Body of pancreas (tissue), 4 donors: ENCODE measurements around the gene ARMC12. TPM values are rescaled to one million over a fixed set of nuclear protein-coding genes. Genes with fewer than 3 reads are reported as not detected.
A peak's percentile ranks its signal among the peaks of the same experiment; 100 is the strongest.

Experiments
- ATAC-seq: fragments of 150-250 bp; one replicate; pipeline ENCODE4 v1.9.1; 2016
- DNase-seq, 4 donors: peaks; one replicate each; pipeline ENCODE4 v3.0.0-alpha.2; 2019
- H3K27ac ChIP-seq, 4 donors: fragments of 200-600 bp; sonication (generic); 1 replicate in 3 of 4; 2 replicates in 1 of 4; pipeline versions ENCODE4 v1.5.1 to v1.6.1; 2016 to 2019; ENCODE audit warnings: mild to moderate bottlenecking in 1 of 4, mixed read lengths in 1 of 4, moderate library complexity in 1 of 4
- H3K27me3 ChIP-seq, 2 donors: fragments of 200-600 bp; sonication (generic); one replicate each; pipeline ENCODE4 v1.6.0; 2016; ENCODE audit warnings: mild to moderate bottlenecking in 1 of 2
- H3K36me3 ChIP-seq, 2 donors: fragments of 200-600 bp; sonication (generic); replicated peaks in 1 of 2; 2 replicates each; pipeline ENCODE4 v1.5.1; 2016; ENCODE audit warnings: low read depth in 2 of 2; ENCODE audit not compliant: insufficient read depth in 1 of 2
- H3K4me1 ChIP-seq: fragments of 200-600 bp; sonication (generic); one replicate; pipeline ENCODE4 v1.6.0; 2016
- H3K4me3 ChIP-seq, 2 donors: fragments of 200-600 bp; sonication (generic); 1 replicate in 1 of 2; 2 replicates in 1 of 2; pipeline ENCODE4 v1.5.1; 2016 to 2019
- H3K9me3 ChIP-seq, 3 donors: fragments of 200-600 bp; sonication (generic); 1 replicate in 2 of 3; 2 replicates in 1 of 3; pipeline ENCODE4 v1.5.1; 2016
- POLR2A ChIP-seq, 3 donors: fragments of 450-650 bp; IDR thresholded peaks; one replicate each; pipeline ENCODE4 v1.6.1; 2016; ENCODE audit warnings: antibody characterized with exemption in 3 of 3, mild to moderate bottlenecking in 2 of 3
- WGBS, 2 donors: methylation state at CpG; one replicate each; pipeline ENCODE4 v1.1.5; 2017; 5-methylcytosine and 5-hydroxymethylcytosine counted together
- intact Hi-C: fragments of 100-400 bp; cut with DNase I; formaldehyde crosslinking; loops from one replicate; pipeline ENCODE4 v1.15.1; 2023
- total RNA-seq, 2 donors: library from RNA; depleted of rRNA; stranded (reverse); fragments of >200 nt; gene quantifications; one replicate each; pipeline ENCODE4 v1.1.0, GENCODE V29; 2016
- TF ChIP-seq, protein P1 (sequence below), 7 experiments: fragments of 450-650 bp in 4 of 7; fragments of 200-600 bp in 3 of 7; sonication (generic) in 3 of 7; IDR thresholded peaks; one replicate each; pipeline ENCODE4 v1.5.1; 2016 to 2019; ENCODE audit warnings: antibody characterized with exemption in 7 of 7

Gene ARMC12
- total RNA-seq, 2 donors from 2014 or later, result 0.26 TPM; not detected in 1

DNA sequence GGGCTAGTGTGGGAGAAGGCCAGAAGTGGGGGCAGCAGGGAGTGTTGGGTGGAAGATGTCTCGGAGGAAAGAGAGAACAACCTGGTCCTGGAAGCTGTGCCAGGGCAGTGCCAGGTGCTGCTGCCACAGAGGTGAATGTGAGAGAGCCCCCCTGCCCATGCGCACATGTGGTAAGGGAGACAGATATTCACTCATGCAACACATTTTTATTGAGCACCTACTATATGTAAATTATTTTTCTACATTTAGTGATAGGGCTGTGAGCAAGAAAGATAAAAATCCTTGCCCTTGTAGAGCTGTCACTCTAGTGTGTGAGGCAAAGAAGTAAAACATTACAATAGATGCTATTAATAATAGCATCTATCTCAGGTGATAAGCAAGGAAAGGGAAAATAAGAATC lies 44.5 kb downstream of the ARMC12 start:
- ATAC-seq, result no peak

GRCh38 chr6:35782424-35782823 lies 45.6 kb downstream of the ARMC12 start:
- no peaks in the 10 kb centered on the region for H3K27me3 ChIP-seq
- TF ChIP-seq POLR2A (IDR thresholded peaks at IDR 0.05), result no peak
- TF ChIP-seq, protein P1, sequence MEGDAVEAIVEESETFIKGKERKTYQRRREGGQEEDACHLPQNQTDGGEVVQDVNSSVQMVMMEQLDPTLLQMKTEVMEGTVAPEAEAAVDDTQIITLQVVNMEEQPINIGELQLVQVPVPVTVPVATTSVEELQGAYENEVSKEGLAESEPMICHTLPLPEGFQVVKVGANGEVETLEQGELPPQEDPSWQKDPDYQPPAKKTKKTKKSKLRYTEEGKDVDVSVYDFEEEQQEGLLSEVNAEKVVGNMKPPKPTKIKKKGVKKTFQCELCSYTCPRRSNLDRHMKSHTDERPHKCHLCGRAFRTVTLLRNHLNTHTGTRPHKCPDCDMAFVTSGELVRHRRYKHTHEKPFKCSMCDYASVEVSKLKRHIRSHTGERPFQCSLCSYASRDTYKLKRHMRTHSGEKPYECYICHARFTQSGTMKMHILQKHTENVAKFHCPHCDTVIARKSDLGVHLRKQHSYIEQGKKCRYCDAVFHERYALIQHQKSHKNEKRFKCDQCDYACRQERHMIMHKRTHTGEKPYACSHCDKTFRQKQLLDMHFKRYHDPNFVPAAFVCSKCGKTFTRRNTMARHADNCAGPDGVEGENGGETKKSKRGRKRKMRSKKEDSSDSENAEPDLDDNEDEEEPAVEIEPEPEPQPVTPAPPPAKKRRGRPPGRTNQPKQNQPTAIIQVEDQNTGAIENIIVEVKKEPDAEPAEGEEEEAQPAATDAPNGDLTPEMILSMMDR (IDR thresholded peaks at IDR 0.05), result no peak
- intact Hi-C loops, result no loop called here
- ATAC-seq, result no peak
- no peaks in the 10 kb centered on the region for H3K9me3 ChIP-seq
- H3K36me3 ChIP-seq, result no peaks in the 10 kb centered on the region
- peak; percentile 47 to 71 (median 68) for DNase-seq
- peaks cover 19% of the 10 kb centered on the region for H3K4me1 ChIP-seq
- 39 to 41% methylated on average over 3 of the region's 3 CpGs for WGBS, 2 donors
- H3K27ac ChIP-seq, result no peak overlapping the region
- no peak overlapping the region for H3K4me3 ChIP-seq

More for the DNA sequence above, 44.5 kb downstream of the ARMC12 start:
- no peak overlapping the region for H3K4me3 ChIP-seq
- H3K27me3 ChIP-seq, result no peaks in the 10 kb centered on the region
- H3K4me1 ChIP-seq, result peaks cover 22% of the 10 kb centered on the region
- TF ChIP-seq, protein P1 (IDR thresholded peaks at IDR 0.05), result no peak
- TF ChIP-seq POLR2A (IDR thresholded peaks at IDR 0.05), result no peak
- DNase-seq, result no peak
- no peaks in the 10 kb centered on the region for H3K36me3 ChIP-seq
- intact Hi-C loops, result no loop called here
- 90 to 93% methylated on average over 2 of the region's 2 CpGs for WGBS, 2 donors
- H3K27ac ChIP-seq, result no peak overlapping the region
- H3K9me3 ChIP-seq, result no peaks in the 10 kb centered on the region

DNA sequence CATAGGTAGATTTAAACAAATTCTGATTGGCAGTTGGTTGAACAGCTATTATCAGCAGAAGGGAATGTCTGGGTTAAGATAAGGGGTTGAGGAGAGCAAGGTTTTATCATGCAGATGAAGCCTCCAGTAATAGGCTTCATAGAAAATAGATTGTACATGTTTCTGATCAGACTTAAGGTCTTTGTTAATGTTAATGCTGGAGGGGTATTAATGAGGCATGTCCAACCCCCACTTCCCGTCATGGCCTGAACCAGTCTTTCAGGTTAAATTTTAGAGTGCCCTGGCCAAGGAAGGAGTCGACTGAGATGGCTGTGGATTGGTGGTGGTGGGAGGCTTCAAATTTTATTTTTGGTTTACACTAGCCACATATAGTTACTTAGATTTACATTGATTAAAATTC lies 47.4 kb downstream of the ARMC12 start:
- TF ChIP-seq, protein P1 (IDR thresholded peaks at IDR 0.05), result no peak
- TF ChIP-seq POLR2A (IDR thresholded peaks at IDR 0.05), result no peak
- Histone ChIP-seq H3K4me3 (no peak overlapping the region), H3K27me3 (no peaks in the 10 kb centered on the region), H3K27ac (no peak overlapping the region), H3K36me3 (no peaks in the 10 kb centered on the region), H3K4me1 (peaks cover 33% of the 10 kb centered on the region), H3K9me3 (no peaks in the 10 kb centered on the region)
- WGBS, 2 donors, result 41 to 54% methylated on average over 2 of the region's 2 CpGs
- no peak for ATAC-seq
- intact Hi-C loops, result no loop called here
- no peak for DNase-seq

DNA sequence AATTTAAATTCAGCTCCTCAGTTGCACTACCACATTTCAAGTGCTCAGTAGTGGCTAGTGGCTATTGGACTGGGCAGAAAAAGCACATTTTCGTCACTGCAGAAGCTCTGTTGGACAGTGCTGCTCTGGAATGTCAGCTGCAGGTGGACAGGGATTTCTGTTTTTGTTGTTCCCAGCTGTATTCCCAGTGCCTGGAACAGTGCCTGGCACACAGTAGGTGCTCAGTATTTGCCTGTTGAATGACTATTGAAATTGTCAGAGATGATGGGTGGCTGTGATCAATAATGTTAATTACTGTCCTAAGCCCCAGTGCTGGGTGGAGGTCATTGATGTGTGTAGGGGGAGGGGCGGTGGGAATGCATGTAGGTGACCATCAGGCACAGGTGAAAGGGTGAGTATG lies 49.4 kb downstream of the ARMC12 start:
- Histone ChIP-seq H3K27ac (peak overlapping the region; percentile 66 to 96 (median 89)), H3K9me3 (no peaks in the 10 kb centered on the region), H3K4me3 (no peak overlapping the region), H3K36me3 (no peaks in the 10 kb centered on the region), H3K4me1 (peaks cover 53% of the 10 kb centered on the region), H3K27me3 (no peaks in the 10 kb centered on the region)
- no peak for ATAC-seq
- TF ChIP-seq POLR2A (IDR thresholded peaks at IDR 0.05), result no peak
- TF ChIP-seq, protein P1 (IDR thresholded peaks at IDR 0.05), result no peak
- WGBS, 2 donors, result 69 to 84% methylated on average over 2 of the region's 2 CpGs
- intact Hi-C loops, result no loop called here
- DNase-seq, result no peak

- peak; percentile 46 to 57 (median 53) for DNase-seq
- peak; percentile 15 for ATAC-seq
- peak overlapping the region; percentile 66 to 96 (median 89) for H3K27ac ChIP-seq
Observed at GRCh38 chr6:35786810-35787209, 50.0 kb downstream of the ARMC12 start.

More at GRCh38 chr6:35786810-35787209, 50.0 kb downstream of the ARMC12 start:
- peaks cover 53% of the 10 kb centered on the region for H3K4me1 ChIP-seq
- intact Hi-C loops, result no loop called here
- TF ChIP-seq, protein P1 (IDR thresholded peaks at IDR 0.05), result no peak
- TF ChIP-seq POLR2A (IDR thresholded peaks at IDR 0.05), result peak in 1 of 3 donors; percentile 17
- no peaks in the 10 kb centered on the region for H3K9me3 ChIP-seq
- no peaks in the 10 kb centered on the region for H3K36me3 ChIP-seq
- peak overlapping the region in 1 of 2 donors; percentile 13 for H3K4me3 ChIP-seq
- no peaks in the 10 kb centered on the region for H3K27me3 ChIP-seq
- 62 to 71% methylated on average over 25 of the region's 25 CpGs for WGBS, 2 donors
